K562 (cell line): ENCODE measurements around the gene RTL10. TPM values are rescaled to one million over a fixed set of nuclear protein-coding genes. Genes with fewer than 3 reads are reported as not detected.
A peak's percentile ranks its signal among the peaks of the same experiment; 100 is the strongest.

Experiments
- CBX5 ChIP-seq: IDR thresholded peaks from 2 replicates; pipeline ENCODE4 v1.6.1; 2014; ENCODE audit warnings: low read depth, borderline replicate concordance
- HIVEP1 ChIP-seq: fragments of 250-450 bp; sonication (Bioruptor Pico); IDR thresholded peaks from 2 replicates; pipeline ENCODE4 v1.4.0; 2020; ENCODE audit warnings: mild to moderate bottlenecking
- MAZ ChIP-seq, 2 experiments: fragments of 450-650 bp in 1 of 2; sonication (generic) in 1 of 2; formaldehyde crosslinking; IDR thresholded peaks in 1 of 2; conservative IDR thresholded peaks in 1 of 2; 2 replicates each; pipeline versions ENCODE4 v1.4.0 to v1.5.0; 2020; ENCODE audit warnings: mild to moderate bottlenecking in 1 of 2, missing genetic modification reagents in 1 of 2
- SETDB1 ChIP-seq: IDR thresholded peaks from one replicate; pipeline ENCODE4 v1.6.1; 2012; ENCODE audit warnings: low read length, control low read depth, inconsistent platforms
- SLC30A9 ChIP-seq: fragments of 250-450 bp; sonication (Bioruptor Pico); IDR thresholded peaks from 2 replicates; pipeline ENCODE4 v1.8.0; 2022; ENCODE audit warnings: mild to moderate bottlenecking, moderate library complexity
- SP2 ChIP-seq: IDR thresholded peaks from 2 replicates; pipeline ENCODE4 v1.6.1; 2011; ENCODE audit warnings: mild to moderate bottlenecking, low read depth, low read length, moderate library complexity; ENCODE audit not compliant: poor library complexity, severe bottlenecking; ENCODE audit errors: extremely low read depth
- TBL1XR1 ChIP-seq, 2 experiments: IDR thresholded peaks; 2 replicates each; pipeline ENCODE4 v1.6.1; 2012; ENCODE audit warnings: improper control_type of control experiment in 2 of 2, low read length in 2 of 2, mild to moderate bottlenecking in 1 of 2
- ZKSCAN3 ChIP-seq: fragments of 250-450 bp; sonication (Bioruptor Pico); IDR thresholded peaks from 2 replicates; pipeline ENCODE4 v1.4.0; 2020
- ZNF239 ChIP-seq: fragments of 250-450 bp; sonication (Bioruptor Pico); IDR thresholded peaks from 2 replicates; pipeline ENCODE4 v1.4.0; 2020; ENCODE audit warnings: mild to moderate bottlenecking
- ZNF583 ChIP-seq: fragments of 250-450 bp; sonication (Bioruptor Pico); IDR thresholded peaks from 2 replicates; pipeline ENCODE4 v1.4.0; 2020
- ZNF707 ChIP-seq: fragments of 250-450 bp; sonication (Bioruptor Pico); conservative IDR thresholded peaks from 2 replicates; pipeline ENCODE4 v1.8.0; 2022; ENCODE audit warnings: inconsistent platforms, mild to moderate bottlenecking, moderate library complexity
- ZNF830 ChIP-seq: fragments of 250-450 bp; sonication (Bioruptor Pico); IDR thresholded peaks from 2 replicates; pipeline ENCODE4 v1.5.0; 2021; ENCODE audit warnings: mild to moderate bottlenecking
- polyA plus RNA-seq, 8 experiments: library from polyadenylated mRNA; depleted of rRNA in 4 of 8; stranded (reverse) in 5 of 8; unstranded in 3 of 8; fragments of >200 nt; fragmentation: Nextera tagmentation in 2 of 8; fragmentation: Illumina TruSeq in 1 of 8; extraction: Ambion mirVana in 2 of 8; extraction: Trizol in 1 of 8; gene quantifications; 2 replicates each; pipeline versions ENCODE4 v1.2.1 to v1.2.3, GENCODE V29; 2011 to 2014; ENCODE audit warnings: inconsistent platforms in 1 of 8, missing spikeins in 1 of 8
- total RNA-seq, 7 experiments: library from RNA; depleted of rRNA in 6 of 7; stranded (reverse); fragments of >200 nt in 6 of 7; fragmentation: Illumina TruSeq in 2 of 7; extraction: Trizol in 2 of 7; gene quantifications; 2 replicates each; pipeline versions ENCODE4 v1.2.1 to v1.2.3, GENCODE V29; 2011 to 2021; ENCODE audit warnings: low replicate concordance in 1 of 7
- TF ChIP-seq, protein P1 (sequence below): fragments of 150-350 bp; IDR thresholded peaks from 2 replicates; pipeline ENCODE4 v1.6.1; 2014; ENCODE audit warnings: low read depth, mild to moderate bottlenecking, low read length, borderline replicate concordance
- TF ChIP-seq, protein P2 (sequence below): fragments of 200-600 bp; sonication (generic); IDR thresholded peaks from one replicate; pipeline ENCODE4 v1.6.1; 2012; ENCODE audit warnings: mild to moderate bottlenecking, low read depth, low read length, inconsistent platforms

Gene RTL10
- total and polyA plus RNA-seq, 9 of the 15 experiments (the other 6 are each of a cell fraction or from before 2014, with no cell fraction given), result 19.8 to 75.5 (median 32.5) TPM

DNA sequence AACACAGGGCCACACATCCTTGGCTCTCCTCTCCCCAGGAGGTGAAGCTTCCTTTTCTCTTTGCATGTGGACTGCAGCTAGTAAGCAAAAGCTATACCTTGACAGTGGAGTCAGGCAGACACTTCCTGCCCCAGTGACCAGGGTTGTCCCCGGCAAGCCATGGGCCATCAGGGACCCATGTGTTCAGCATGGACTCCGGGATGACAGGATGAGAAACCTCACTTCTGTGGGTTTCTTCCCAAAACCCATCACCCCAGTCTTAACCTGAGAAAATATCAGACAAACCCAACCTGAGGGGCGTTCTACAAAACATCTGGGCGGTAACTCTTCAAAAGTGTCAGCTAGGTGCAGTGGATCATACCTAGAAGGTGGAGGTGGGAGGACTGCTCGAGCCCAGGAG, 40.2 kb downstream of the RTL10 start (continued):
- TF ChIP-seq ZNF239 (CRISPR knock-in tag) (no peak), ZKSCAN3 (0 out of 2 replicates have a peak, but pooled peaks have one; percentile 13), TBL1XR1 (IDR thresholded peaks at IDR 0.05; ENCODE audit: low read length in 2 of 2) (no peak), SETDB1 (peak; percentile 89), CBX5 (no peak), ZNF707 (CRISPR knock-in tag) (0 out of 2 replicates have a peak, but pooled peaks have one; percentile 13), SLC30A9 (CRISPR knock-in tag) (no peak), SP2 (no peak), HIVEP1 (CRISPR knock-in tag) (0 out of 2 replicates have a peak, but pooled peaks have one; percentile 4), ZNF583 (peak; percentile 78; the same call in 1 of the 2 replicates), ZNF830 (CRISPR knock-in tag) (peak; percentile 25; the same call in 1 of the 2 replicates), MAZ (CRISPR knock-in tag; conservative IDR thresholded peaks at IDR 0.05 in 1 of 2, IDR thresholded peaks at IDR 0.05 in 1 of 2) (peak in 1 of 2 experiments; percentile 50; a peak in 2 of 4 replicates)
- TF ChIP-seq, protein P1, sequence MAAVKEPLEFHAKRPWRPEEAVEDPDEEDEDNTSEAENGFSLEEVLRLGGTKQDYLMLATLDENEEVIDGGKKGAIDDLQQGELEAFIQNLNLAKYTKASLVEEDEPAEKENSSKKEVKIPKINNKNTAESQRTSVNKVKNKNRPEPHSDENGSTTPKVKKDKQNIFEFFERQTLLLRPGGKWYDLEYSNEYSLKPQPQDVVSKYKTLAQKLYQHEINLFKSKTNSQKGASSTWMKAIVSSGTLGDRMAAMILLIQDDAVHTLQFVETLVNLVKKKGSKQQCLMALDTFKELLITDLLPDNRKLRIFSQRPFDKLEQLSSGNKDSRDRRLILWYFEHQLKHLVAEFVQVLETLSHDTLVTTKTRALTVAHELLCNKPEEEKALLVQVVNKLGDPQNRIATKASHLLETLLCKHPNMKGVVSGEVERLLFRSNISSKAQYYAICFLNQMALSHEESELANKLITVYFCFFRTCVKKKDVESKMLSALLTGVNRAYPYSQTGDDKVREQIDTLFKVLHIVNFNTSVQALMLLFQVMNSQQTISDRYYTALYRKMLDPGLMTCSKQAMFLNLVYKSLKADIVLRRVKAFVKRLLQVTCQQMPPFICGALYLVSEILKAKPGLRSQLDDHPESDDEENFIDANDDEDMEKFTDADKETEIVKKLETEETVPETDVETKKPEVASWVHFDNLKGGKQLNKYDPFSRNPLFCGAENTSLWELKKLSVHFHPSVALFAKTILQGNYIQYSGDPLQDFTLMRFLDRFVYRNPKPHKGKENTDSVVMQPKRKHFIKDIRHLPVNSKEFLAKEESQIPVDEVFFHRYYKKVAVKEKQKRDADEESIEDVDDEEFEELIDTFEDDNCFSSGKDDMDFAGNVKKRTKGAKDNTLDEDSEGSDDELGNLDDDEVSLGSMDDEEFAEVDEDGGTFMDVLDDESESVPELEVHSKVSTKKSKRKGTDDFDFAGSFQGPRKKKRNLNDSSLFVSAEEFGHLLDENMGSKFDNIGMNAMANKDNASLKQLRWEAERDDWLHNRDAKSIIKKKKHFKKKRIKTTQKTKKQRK, result no peak
- TF ChIP-seq, protein P2, sequence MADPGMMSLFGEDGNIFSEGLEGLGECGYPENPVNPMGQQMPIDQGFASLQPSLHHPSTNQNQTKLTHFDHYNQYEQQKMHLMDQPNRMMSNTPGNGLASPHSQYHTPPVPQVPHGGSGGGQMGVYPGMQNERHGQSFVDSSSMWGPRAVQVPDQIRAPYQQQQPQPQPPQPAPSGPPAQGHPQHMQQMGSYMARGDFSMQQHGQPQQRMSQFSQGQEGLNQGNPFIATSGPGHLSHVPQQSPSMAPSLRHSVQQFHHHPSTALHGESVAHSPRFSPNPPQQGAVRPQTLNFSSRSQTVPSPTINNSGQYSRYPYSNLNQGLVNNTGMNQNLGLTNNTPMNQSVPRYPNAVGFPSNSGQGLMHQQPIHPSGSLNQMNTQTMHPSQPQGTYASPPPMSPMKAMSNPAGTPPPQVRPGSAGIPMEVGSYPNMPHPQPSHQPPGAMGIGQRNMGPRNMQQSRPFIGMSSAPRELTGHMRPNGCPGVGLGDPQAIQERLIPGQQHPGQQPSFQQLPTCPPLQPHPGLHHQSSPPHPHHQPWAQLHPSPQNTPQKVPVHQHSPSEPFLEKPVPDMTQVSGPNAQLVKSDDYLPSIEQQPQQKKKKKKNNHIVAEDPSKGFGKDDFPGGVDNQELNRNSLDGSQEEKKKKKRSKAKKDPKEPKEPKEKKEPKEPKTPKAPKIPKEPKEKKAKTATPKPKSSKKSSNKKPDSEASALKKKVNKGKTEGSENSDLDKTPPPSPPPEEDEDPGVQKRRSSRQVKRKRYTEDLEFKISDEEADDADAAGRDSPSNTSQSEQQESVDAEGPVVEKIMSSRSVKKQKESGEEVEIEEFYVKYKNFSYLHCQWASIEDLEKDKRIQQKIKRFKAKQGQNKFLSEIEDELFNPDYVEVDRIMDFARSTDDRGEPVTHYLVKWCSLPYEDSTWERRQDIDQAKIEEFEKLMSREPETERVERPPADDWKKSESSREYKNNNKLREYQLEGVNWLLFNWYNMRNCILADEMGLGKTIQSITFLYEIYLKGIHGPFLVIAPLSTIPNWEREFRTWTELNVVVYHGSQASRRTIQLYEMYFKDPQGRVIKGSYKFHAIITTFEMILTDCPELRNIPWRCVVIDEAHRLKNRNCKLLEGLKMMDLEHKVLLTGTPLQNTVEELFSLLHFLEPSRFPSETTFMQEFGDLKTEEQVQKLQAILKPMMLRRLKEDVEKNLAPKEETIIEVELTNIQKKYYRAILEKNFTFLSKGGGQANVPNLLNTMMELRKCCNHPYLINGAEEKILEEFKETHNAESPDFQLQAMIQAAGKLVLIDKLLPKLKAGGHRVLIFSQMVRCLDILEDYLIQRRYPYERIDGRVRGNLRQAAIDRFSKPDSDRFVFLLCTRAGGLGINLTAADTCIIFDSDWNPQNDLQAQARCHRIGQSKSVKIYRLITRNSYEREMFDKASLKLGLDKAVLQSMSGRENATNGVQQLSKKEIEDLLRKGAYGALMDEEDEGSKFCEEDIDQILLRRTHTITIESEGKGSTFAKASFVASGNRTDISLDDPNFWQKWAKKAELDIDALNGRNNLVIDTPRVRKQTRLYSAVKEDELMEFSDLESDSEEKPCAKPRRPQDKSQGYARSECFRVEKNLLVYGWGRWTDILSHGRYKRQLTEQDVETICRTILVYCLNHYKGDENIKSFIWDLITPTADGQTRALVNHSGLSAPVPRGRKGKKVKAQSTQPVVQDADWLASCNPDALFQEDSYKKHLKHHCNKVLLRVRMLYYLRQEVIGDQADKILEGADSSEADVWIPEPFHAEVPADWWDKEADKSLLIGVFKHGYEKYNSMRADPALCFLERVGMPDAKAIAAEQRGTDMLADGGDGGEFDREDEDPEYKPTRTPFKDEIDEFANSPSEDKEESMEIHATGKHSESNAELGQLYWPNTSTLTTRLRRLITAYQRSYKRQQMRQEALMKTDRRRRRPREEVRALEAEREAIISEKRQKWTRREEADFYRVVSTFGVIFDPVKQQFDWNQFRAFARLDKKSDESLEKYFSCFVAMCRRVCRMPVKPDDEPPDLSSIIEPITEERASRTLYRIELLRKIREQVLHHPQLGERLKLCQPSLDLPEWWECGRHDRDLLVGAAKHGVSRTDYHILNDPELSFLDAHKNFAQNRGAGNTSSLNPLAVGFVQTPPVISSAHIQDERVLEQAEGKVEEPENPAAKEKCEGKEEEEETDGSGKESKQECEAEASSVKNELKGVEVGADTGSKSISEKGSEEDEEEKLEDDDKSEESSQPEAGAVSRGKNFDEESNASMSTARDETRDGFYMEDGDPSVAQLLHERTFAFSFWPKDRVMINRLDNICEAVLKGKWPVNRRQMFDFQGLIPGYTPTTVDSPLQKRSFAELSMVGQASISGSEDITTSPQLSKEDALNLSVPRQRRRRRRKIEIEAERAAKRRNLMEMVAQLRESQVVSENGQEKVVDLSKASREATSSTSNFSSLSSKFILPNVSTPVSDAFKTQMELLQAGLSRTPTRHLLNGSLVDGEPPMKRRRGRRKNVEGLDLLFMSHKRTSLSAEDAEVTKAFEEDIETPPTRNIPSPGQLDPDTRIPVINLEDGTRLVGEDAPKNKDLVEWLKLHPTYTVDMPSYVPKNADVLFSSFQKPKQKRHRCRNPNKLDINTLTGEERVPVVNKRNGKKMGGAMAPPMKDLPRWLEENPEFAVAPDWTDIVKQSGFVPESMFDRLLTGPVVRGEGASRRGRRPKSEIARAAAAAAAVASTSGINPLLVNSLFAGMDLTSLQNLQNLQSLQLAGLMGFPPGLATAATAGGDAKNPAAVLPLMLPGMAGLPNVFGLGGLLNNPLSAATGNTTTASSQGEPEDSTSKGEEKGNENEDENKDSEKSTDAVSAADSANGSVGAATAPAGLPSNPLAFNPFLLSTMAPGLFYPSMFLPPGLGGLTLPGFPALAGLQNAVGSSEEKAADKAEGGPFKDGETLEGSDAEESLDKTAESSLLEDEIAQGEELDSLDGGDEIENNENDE, result peak; percentile 73
